Stimulated activated CD8-positive, alpha-beta memory T cell treated with anti-CD3 and anti-CD28 coated beads, Interleukin-7, amount 100 ng/mL, for 48 hours (primary cell): ENCODE data around the gene TNP2.

Source experiments
- DNase-seq, 2 donors: peaks; one replicate each; pipeline ENCODE4 v3.0.0-alpha.2; 2020; ENCODE audit warnings: low read depth in 1 of 2; ENCODE audit errors: extremely low read depth in 1 of 2

The TNP2 gene

GRCh38 chr16:11245222-11245737 is 23.8 kb downstream of the TNP2 start:
- DNase-seq = no peak

GRCh38 chr16:11242658-11243057 is 26.5 kb downstream of the TNP2 start:
- DNase-seq = no peak

- DNase-seq = no peak
Measured at GRCh38 chr16:11241480-11242204, 27.5 kb downstream of the TNP2 start.

- DNase-seq = no peak
Measured at GRCh38 chr16:11240636-11241473, 28.3 kb downstream of the TNP2 start.

GRCh38 chr16:11239644-11240632 is 29.2 kb downstream of the TNP2 start:
- no peak for DNase-seq

GRCh38 chr16:11238272-11239202 is 30.6 kb downstream of the TNP2 start:
- no peak for DNase-seq

- no peak for DNase-seq
Measured at GRCh38 chr16:11236461-11237254, 32.5 kb downstream of the TNP2 start.

- no peak for DNase-seq
Measured at GRCh38 chr16:11235703-11235991, 33.5 kb downstream of the TNP2 start.

GRCh38 chr16:11234884-11235702 is 34.0 kb downstream of the TNP2 start:
- no peak for DNase-seq

GRCh38 chr16:11233727-11234376 is 35.3 kb downstream of the TNP2 start:
- peak; percentile 74 to 86 for DNase-seq

GRCh38 chr16:11232852-11233726 is 36.0 kb downstream of the TNP2 start:
- DNase-seq = peak; percentile 89 to 95

GRCh38 chr16:11232302-11232851 is 36.7 kb downstream of the TNP2 start:
- no peak for DNase-seq

- DNase-seq = no peak
Measured at GRCh38 chr16:11231367-11231970, 37.7 kb downstream of the TNP2 start.

- DNase-seq = no peak
Measured at GRCh38 chr16:11229906-11230305, 39.2 kb downstream of the TNP2 start.

GRCh38 chr16:11229432-11229831 is 39.7 kb downstream of the TNP2 start:
- no peak for DNase-seq
